GM19328 (cell line): Measurements from ENCODE around the gene RNF223.
A peak's percentile ranks its signal among the peaks of the same experiment; 100 is the strongest.

Experiments used
- ATAC-seq: cut with Tn5 transposase; IDR thresholded peaks from one replicate; pipeline ENCODE4 v1.9.1; 2021; ENCODE audit warnings: mild to moderate bottlenecking, moderate library complexity; ENCODE audit not compliant: unreplicated experiment

Gene RNF223

GRCh38 chr1:1073743-1074587, at the start of gene RNF223:
Gene RNF223, minus strand, starts transcription at chr1:1074306. Its CDS starts 1,740 bp downstream, at chr1:1072566.
- no peak for ATAC-seq

GRCh38 chr1:1122981-1123480, 48.9 kb upstream of the RNF223 start:
- no peak for ATAC-seq

GRCh38 chr1:1122078-1122811, 48.1 kb upstream of the RNF223 start:
- ATAC-seq, result no peak

- ATAC-seq, result no peak
Measured at GRCh38 chr1:1121611-1122077, 47.5 kb upstream of the RNF223 start.

GRCh38 chr1:1120866-1121591, 46.9 kb upstream of the RNF223 start:
- ATAC-seq, result no peak

- ATAC-seq, result no peak
Measured at GRCh38 chr1:1120096-1120495, 46.0 kb upstream of the RNF223 start.

GRCh38 chr1:1119272-1119890, 45.3 kb upstream of the RNF223 start:
- no peak for ATAC-seq

- no peak for ATAC-seq
Measured at GRCh38 chr1:1118876-1119220, 44.7 kb upstream of the RNF223 start.

GRCh38 chr1:1118011-1118875, 44.1 kb upstream of the RNF223 start:
- no peak for ATAC-seq

- ATAC-seq, result no peak
Measured at GRCh38 chr1:1117469-1117831, 43.3 kb upstream of the RNF223 start.

- no peak for ATAC-seq
Measured at GRCh38 chr1:1116701-1117468, 42.8 kb upstream of the RNF223 start.

- peak; percentile 92 for ATAC-seq
Measured at GRCh38 chr1:1115786-1116700, 41.9 kb upstream of the RNF223 start, which contains the start of gene C1orf159. Gene C1orf159, minus strand, starts transcription at chr1:1116089. Its CDS starts 24,546 bp downstream, at chr1:1091543.

GRCh38 chr1:1115136-1115785, 41.2 kb upstream of the RNF223 start:
- ATAC-seq, result no peak

- no peak for ATAC-seq
Measured at GRCh38 chr1:1114431-1114830, 40.3 kb upstream of the RNF223 start.

- no peak for ATAC-seq
Measured at GRCh38 chr1:1112237-1112985, 38.3 kb upstream of the RNF223 start.

- no peak for ATAC-seq
Measured at GRCh38 chr1:1111516-1112236, 37.6 kb upstream of the RNF223 start.
